ENCODE measurements around the gene NTN5.

DNA sequence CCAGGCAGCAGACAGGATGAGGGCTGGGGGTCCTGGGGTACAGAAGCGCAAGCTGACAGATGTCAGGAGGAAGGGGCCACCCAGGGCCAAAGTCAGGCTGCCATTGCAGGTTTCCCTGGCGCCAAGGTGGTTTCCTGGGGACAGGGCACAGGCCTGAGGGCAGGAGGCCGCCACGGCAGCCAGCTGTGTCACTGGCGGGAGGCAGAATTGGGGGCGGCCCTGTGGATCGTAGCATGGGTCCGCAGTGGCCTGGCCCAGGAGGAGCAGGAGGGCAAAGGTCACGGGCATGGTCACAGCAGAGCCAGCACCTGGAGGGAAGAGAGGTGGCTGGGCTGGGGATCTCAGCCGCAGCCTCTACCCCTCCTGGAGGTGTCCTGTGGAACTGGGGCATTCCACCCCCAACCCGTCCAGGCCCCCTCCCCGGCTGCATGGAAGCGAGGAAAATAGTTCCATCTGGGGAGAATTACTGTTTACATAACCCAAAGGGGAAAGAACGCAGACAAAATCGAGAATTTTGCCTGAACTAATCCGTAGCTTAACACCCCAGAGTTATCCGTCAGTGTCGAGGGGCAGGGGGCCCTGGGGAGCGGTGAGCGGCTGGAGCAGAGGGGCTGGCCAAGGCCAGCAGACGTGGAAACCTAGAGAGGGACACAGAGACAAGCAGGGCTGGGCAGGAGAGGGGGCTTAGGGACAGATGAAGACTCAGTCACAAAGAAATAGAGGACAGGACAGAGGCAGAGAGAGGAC lies 1.9 kb downstream of the NTN5 start:
- TF ChIP-seq EP300 (IDR thresholded peaks at IDR 0.05), result no peak
- TF ChIP-seq, protein P1, sequence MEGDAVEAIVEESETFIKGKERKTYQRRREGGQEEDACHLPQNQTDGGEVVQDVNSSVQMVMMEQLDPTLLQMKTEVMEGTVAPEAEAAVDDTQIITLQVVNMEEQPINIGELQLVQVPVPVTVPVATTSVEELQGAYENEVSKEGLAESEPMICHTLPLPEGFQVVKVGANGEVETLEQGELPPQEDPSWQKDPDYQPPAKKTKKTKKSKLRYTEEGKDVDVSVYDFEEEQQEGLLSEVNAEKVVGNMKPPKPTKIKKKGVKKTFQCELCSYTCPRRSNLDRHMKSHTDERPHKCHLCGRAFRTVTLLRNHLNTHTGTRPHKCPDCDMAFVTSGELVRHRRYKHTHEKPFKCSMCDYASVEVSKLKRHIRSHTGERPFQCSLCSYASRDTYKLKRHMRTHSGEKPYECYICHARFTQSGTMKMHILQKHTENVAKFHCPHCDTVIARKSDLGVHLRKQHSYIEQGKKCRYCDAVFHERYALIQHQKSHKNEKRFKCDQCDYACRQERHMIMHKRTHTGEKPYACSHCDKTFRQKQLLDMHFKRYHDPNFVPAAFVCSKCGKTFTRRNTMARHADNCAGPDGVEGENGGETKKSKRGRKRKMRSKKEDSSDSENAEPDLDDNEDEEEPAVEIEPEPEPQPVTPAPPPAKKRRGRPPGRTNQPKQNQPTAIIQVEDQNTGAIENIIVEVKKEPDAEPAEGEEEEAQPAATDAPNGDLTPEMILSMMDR (IDR thresholded peaks at IDR 0.05), result no peak
- TF ChIP-seq POLR2A (IDR thresholded peaks at IDR 0.05), result no peak
- TF ChIP-seq POLR2AphosphoS5 (IDR thresholded peaks at IDR 0.05), result no peak
